ENCODE results near the gene FGF10.

The FGF10 gene

DNA sequence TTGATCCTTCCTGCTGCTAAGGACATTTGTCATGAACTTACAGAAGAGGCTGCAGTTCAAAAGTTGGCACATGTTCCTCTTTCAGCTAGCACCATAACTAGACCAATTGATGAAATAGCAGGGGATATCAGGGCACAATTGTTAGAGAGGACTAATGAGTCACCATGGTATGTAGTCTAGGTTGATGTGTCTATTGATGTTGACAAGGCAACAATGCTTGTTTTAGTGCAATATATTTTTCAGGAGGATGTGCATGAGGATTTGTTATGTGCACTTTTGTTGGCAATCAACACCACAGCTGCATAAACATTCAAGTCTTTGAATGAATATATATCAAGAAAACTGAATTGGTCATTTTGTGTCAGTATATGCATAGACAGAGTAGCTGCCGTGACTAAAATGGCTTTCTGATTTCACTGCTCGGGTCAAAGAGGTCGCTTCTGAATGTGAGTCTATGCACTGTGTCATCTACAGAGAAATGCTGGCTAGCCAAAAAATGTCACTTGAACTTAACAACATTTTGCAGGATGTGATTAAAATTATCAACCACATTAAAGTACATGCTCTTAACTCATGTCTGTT lies 68.0 kb downstream of the FGF10 start:
- no peak for DNase-seq
- TF ChIP-seq POLR2A (IDR thresholded peaks at IDR 0.05; ENCODE audit: low read length) (no peak), GATA1 (IDR thresholded peaks at IDR 0.05; ENCODE audit: low read depth, low read length) (no peak)

DNA sequence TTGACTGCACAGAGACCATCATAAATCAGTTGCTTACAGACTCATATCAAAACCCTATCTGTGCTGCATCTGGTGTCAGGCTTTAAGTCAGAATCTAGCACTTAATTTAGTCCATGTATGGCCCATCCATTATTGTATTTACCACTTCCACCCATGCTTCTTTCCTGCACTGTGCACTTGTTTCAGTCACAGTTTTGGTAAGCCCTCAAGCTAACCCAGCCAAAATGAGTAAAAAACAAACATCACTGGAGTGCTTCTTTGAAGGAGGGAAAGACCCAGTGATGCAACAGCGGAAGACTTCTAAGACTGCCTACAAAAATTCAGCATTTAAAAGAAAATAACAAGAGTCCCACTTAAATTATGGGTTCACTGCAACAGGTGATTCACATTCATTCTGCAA lies 69.0 kb downstream of the FGF10 start:
- no peak for TF ChIP-seq POLR2A (IDR thresholded peaks at IDR 0.05; ENCODE audit: low read length)
- no peak for TF ChIP-seq GATA1 (IDR thresholded peaks at IDR 0.05; ENCODE audit: low read depth, low read length)
- DNase-seq = no peak

DNA sequence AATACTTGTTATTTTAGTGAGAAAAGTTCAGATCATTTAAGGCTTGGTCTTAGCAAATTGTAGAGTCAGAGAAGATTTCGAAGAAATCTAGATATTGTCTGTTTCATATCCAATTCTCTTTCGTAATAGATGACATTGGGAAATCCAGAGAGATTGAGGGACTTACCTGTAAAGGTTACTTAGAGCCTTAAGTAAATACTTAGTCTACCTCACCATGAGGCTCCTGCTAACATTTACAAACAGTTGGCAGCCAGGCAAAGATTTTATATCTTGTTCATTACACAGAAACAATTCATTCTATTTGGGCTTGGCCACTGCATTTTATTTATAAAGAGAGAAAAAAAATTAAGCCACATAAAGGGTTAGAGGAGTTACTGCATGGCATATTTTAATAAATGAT lies 70.3 kb downstream of the FGF10 start:
- TF ChIP-seq GATA1 (IDR thresholded peaks at IDR 0.05; ENCODE audit: low read depth, low read length) (no peak), POLR2A (IDR thresholded peaks at IDR 0.05; ENCODE audit: low read length) (no peak)

DNA sequence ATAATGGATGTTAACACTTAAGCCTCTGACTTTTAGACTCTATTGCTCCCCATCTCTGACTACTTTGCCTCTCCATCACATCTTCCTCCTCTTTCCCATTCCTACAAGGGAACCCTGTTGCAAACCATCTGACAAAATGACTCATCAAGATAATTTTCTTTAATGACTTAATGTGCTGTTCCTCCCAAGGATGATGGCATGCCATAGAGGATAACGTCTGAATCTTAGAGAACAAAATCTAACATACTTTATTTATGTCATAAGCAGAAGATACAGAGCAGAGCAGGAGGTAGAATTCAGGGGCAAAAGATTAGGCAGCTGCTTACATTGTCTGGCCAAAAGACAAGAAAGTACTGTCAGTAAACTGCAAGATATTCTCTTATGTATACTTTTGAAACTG lies 76.8 kb downstream of the FGF10 start:
- TF ChIP-seq GATA1 (IDR thresholded peaks at IDR 0.05; ENCODE audit: low read depth, low read length) = no peak
- TF ChIP-seq POLR2A (IDR thresholded peaks at IDR 0.05; ENCODE audit: low read length) = no peak
- no peak for DNase-seq

More for the DNA sequence above, 70.3 kb downstream of the FGF10 start:
- DNase-seq = no peak

DNA sequence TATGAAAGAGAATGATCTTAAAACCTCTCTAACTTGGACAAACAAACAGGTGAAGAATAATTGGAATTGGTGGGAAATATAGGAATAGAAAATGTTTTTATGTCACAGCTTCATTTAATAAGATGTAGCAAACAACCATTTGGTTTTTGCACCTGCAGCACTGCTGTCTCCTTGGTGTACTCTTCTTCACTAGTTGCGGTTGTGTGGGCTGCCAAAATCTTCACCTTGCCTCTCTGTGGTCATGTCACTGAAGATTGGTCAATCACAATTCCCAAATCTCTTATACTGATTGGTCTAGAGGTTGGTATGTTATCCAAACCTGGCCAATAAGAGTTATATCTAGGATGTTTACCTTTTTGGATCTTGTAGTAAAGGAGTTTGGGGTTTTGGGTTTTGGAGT lies 88.7 kb downstream of the FGF10 start:
- no peak for DNase-seq
- TF ChIP-seq POLR2A (IDR thresholded peaks at IDR 0.05; ENCODE audit: low read length) (no peak), GATA1 (IDR thresholded peaks at IDR 0.05; ENCODE audit: low read depth, low read length) (no peak)

DNA sequence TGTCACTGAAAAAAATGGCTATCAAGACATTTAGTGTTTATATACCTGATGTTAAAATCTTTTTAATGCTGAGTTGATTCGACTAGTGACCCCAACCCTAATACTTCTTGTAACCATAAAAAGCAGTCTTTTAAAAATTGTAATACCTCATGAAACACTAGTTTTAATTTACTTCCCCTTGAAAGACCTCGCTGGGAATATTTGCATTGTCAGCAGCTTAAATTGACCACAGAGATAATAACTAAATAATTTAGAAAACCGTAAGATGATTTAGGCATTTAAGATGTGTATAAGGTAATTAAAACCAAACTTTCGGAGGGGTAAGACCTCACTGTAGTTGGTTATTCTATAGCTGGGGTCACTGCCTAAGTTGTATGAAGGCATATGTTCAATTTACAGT lies 89.8 kb downstream of the FGF10 start:
- no peak for DNase-seq
- TF ChIP-seq GATA1 (IDR thresholded peaks at IDR 0.05; ENCODE audit: low read depth, low read length) (no peak), POLR2A (IDR thresholded peaks at IDR 0.05; ENCODE audit: low read length) (no peak)

DNA sequence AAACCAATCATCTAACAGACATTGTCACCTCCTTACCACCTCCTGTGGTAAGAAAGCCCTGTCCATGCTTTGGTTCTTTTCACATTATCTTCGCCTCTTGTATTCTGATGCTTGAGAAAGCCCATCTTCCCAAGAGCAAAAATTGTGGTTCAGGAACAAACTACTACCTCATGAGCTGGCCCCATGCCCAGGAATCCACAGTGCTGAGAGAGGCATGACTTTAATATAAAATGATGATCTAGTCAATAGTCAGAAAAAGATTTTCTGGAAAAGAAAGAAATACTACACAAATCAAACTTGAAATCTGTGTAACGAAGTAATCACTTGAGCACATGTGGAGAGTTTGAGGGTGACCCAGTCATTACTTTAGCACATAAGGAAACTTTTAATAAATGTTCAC lies 94.7 kb downstream of the FGF10 start:
- no peak for TF ChIP-seq POLR2A (IDR thresholded peaks at IDR 0.05; ENCODE audit: low read length)
- no peak for TF ChIP-seq GATA1 (IDR thresholded peaks at IDR 0.05; ENCODE audit: low read depth, low read length)
- DNase-seq = no peak

DNA sequence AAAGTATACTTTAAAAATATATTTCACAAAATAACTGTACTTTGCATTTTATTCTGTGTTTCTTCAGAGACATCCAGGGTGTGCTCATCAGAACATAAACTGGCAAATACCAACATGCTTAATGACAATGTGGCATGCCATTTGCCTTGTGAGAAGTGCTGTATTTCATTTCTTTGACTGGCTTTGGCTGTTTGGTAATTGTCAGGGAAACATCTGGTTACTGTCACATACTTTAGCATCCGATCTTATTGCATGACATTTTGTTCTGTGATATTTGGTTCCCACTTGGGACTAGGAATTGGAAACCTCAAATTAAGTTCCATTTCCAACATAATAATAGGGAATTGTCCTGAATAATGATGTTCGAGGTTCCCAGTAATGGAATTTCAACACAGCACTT lies 96.5 kb downstream of the FGF10 start:
- TF ChIP-seq GATA1 (IDR thresholded peaks at IDR 0.05; ENCODE audit: low read depth, low read length) (no peak), POLR2A (IDR thresholded peaks at IDR 0.05; ENCODE audit: low read length) (no peak)
- DNase-seq = no peak

DNA sequence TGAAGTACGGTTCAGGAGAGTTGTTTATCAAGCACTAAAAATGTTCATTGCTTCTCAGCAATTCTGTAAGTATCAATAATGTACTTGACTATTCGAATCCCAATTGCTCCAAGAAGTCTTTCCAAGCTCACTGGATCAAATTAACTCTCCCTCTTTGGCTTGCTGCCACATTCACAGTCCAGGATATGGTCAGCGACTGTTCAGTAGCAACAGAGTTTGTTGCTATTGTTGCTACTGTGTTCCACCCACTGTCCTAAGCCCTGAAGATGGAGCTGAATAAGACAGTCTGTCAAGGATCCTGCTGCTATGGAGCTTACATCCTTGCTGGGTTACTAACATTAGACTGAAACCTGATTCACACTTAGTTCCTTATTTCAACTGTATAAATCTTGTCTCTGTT lies 110.8 kb downstream of the FGF10 start:
- TF ChIP-seq POLR2A (IDR thresholded peaks at IDR 0.05; ENCODE audit: low read length) = no peak
- TF ChIP-seq GATA1 (IDR thresholded peaks at IDR 0.05; ENCODE audit: low read depth, low read length) = no peak
- DNase-seq = no peak

DNA sequence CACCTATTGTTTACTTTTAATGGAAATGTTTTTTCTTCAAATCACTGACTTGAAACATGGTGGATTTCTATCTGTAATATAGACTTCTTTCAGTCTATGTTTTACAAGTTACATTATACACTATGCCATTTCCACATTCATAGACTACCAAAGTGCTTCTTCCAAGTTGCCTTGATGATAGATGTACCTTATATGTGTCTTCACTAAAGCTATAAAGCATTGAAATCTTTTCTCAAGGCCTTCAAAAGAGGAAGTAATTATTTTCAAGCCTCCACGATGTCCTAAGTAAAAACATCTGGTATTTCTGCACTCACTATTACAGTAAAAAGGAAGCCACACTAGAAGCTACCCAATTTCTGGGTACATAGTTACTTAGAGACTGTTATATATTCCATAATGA lies 113.3 kb downstream of the FGF10 start:
- no peak for DNase-seq
- TF ChIP-seq GATA1 (IDR thresholded peaks at IDR 0.05; ENCODE audit: low read depth, low read length) = no peak
- TF ChIP-seq POLR2A (IDR thresholded peaks at IDR 0.05; ENCODE audit: low read length) = no peak

DNA sequence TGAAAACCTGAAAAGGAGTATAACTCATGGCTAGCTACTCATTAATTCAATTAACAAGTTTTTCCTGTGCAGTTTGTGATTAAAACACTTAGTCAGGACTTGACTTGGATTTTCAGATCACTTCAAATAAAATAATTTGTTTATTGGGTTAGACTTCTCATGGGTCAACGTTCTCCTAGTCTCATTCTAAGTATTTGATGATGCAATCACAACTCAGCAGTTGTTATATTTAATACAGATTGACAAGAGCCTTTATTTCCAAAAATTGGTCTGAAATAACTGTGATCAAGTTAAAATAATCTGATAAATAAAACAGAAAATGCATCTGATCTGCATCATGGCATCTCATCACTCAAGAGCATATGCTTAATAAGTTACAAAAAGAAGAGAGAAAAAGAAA lies 113.9 kb downstream of the FGF10 start:
- no peak for TF ChIP-seq POLR2A (IDR thresholded peaks at IDR 0.05; ENCODE audit: low read length)
- no peak for TF ChIP-seq GATA1 (IDR thresholded peaks at IDR 0.05; ENCODE audit: low read depth, low read length)
- no peak for DNase-seq

DNA sequence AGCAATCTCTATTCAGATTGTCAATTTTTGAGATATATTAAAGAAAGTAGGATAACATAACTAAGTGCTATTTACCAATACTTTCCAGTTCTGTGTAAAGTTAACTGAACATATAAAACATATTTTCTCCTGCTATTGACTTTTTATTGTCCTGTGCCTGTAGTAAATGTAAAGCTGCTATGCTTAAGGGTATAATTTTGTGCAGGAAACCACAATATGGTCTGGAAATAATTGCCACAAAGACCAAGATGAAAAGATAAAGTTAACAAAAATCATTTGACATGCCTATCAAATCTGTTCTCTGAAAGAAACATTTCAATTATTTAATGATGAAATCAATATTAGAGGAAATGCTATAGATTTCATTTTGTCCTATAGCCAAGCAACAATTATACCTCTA lies 121.3 kb downstream of the FGF10 start:
- no peak for DNase-seq
- TF ChIP-seq POLR2A (IDR thresholded peaks at IDR 0.05; ENCODE audit: low read length) (no peak), GATA1 (IDR thresholded peaks at IDR 0.05; ENCODE audit: low read depth, low read length) (no peak)

DNA sequence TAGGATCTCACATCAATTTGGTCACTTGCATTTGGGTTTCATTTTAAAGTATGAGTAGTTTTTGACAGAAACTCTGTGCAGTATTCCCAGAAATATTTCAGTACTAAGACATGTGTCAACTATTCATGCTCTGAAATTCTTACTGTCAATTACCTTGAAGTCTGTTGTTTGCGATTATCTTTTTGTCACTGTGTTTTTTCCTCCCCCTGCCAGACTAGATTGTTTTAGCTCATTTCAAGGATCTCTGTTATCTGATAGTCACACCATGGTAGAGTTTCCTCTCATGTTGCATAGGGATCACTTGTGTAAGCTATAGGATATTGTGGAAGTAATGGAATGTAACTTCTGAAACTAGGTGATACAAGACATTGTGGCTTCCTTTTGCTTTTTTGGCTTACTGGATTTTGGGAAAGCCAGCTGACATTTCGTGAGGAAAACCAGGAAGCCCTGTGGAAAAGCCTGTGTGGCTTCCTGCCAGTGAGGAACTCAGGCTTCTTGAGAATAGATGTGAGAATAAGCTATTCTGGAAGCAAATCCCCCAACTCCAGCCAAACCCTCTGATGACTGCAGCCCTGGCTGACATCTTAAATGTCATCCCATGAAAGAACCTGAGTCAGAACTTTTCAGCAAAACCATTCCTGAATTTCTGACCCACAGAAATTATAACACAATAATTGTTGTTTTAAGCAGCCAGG lies 122.2 kb downstream of the FGF10 start:
- TF ChIP-seq GATA1 (IDR thresholded peaks at IDR 0.05; ENCODE audit: low read depth, low read length) (no peak), POLR2A (IDR thresholded peaks at IDR 0.05; ENCODE audit: low read length) (no peak)
- no peak for DNase-seq

DNA sequence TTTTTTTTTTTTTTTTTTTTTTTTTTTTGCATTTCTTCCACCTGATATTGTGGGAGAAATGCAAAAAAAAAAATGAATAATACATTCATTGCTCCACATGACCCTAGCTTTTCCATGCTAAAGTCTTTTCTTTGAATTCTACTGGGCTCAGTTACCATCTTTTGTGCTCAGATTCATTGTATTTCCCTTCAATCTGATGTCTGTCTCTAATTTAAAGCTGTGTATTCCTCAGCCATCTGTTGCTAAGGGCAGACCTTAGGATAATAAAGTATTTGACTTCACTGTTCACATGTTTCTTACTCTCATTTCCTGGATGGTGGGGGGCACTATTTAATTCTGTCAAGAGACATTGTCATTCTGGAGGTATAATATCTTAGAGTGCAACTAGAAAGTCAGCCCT lies 123.5 kb downstream of the FGF10 start:
- TF ChIP-seq POLR2A (IDR thresholded peaks at IDR 0.05; ENCODE audit: low read length) = no peak
- no peak for TF ChIP-seq GATA1 (IDR thresholded peaks at IDR 0.05; ENCODE audit: low read depth, low read length)
- no peak for DNase-seq

DNA sequence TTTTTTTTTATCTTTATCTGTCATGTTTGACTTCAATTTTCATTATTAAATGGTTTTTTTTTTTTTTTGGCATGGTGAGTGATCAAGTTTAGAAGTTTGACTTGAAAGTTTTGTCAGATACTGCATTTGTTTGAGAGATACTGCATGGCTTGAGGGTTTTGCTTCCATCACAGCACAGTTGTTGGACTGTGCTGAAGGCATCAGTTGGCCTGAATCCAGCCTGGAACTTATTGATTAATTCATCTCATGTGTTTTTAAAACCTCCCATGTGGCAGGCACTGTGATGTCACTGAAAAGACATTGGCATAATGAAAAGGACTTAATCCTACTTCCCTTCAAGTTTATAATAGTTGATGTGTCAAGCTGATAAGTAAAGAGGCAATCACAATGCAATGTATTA lies 128.4 kb downstream of the FGF10 start:
- no peak for TF ChIP-seq POLR2A (IDR thresholded peaks at IDR 0.05; ENCODE audit: low read length)
- no peak for TF ChIP-seq GATA1 (IDR thresholded peaks at IDR 0.05; ENCODE audit: low read depth, low read length)
- no peak for DNase-seq

Data from erythroblast (primary cell).